ENCODE measurements around the gene CBY2. TPM values are rescaled to one million over a fixed set of nuclear protein-coding genes. Genes with fewer than 3 reads are reported as not detected.
"Not testable (repeated sequence)": the region's sequence is repeated elsewhere in the genome, so short reads cannot be mapped to it uniquely, and the experiment has no call there.

CBY2 gene
- total RNA-seq (not detected), polyA plus RNA-seq (not detected)
- long read RNA-seq, donor 1 = 0 reads
- long read RNA-seq, donor 2 = 0 reads

DNA sequence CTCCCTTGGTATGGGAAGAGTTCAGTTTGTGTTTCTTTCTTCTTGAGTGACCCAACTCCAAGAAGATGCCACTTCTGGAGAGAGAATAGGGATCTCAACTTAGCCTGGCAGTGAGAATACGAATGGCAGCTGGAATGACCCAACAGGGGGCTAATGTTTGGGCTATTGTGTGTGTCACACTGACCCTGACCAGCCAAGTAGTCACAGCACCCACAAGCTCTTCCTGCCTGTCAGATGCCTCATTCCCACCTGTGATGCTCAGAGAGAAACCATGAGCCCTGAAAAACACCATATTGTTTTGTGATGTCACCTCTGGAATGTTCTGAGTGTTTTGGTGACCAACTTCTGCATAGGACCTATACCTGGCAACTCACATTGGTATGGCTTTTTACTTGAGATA is at the start of gene CBY2:
Gene CBY2, plus strand, starts transcription at position 233 of the 400 bp plus-strand sequence. Its CDS starts 71 bp downstream, at position 304.
- H3K27ac ChIP-seq = no peak within 1 kb of the TSS
- 72 to 92% (median 82%) methylated on average over 1 of the region's 1 CpG for WGBS, 3 donors
- peaks cover 0 to 2% (median 0%) of the 10 kb centered on the region in 3 donors for H3K27me3 ChIP-seq (ENCODE audit: insufficient read depth in 3 of 3, low read length in 2 of 3)
- H3K4me1 ChIP-seq = no peaks in the 10 kb centered on the region
- intact Hi-C loops (cut with DNase I) = no loop called here
- DNase-seq (no peak), ATAC-seq (no peak)
- no peak for TF ChIP-seq CTCF (IDR thresholded peaks at IDR 0.05)
- no peaks in the 10 kb centered on the region for H3K36me3 ChIP-seq (ENCODE audit: insufficient read depth in 1 of 2, low read depth in 1 of 2)
- no peaks in the 10 kb centered on the region for H3K9me3 ChIP-seq
- no peak within 1 kb of the TSS for H3K4me3 ChIP-seq

DNA sequence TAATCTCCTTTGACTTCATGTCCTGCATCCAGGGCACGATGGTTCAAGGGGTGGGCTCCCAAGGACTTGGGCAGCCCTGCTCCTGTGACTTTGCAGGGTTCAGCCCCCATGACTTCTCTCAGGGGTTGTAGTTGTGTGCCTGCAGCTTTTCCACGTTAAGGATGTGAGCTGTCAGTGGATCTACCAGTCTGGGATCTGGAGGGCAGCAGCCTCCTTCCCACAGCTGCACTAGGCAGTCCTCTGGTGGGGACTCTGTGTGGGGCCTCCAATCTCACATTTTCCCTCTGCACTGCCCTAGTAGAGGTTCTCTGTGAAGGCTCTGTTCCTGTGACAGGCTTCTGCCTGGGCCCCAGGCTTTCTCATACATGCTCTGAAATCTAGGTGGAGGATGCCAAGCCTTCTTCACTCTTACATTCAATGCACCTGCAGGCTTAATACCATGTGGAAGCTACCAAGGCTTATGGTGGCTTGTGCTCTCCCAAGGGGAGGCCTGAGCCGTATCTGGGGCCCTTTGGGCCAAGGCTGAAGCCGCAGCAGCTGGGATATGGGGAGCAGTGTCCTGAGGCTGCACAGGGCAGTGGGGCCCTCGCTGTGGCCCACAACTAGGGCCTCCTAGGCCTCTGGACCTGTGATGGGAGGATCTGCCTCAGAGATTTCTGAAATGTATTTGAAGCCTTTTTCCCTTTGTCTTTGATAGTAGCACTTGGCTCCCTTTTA is 47.3 kb upstream of the CBY2 start:
- H3K9me3 ChIP-seq = no peaks in the 10 kb centered on the region
- ATAC-seq (no peak), DNase-seq (no peak)
- no peak overlapping the region for H3K4me3 ChIP-seq
- no peak for TF ChIP-seq CTCF (IDR thresholded peaks at IDR 0.05)
- H3K27me3 ChIP-seq (ENCODE audit: insufficient read depth in 3 of 3, low read length in 2 of 3) = no peaks in the 10 kb centered on the region
- no peaks in the 10 kb centered on the region for H3K36me3 ChIP-seq (ENCODE audit: insufficient read depth in 1 of 2, low read depth in 1 of 2)
- no peaks in the 10 kb centered on the region for H3K4me1 ChIP-seq
- intact Hi-C loops (cut with DNase I) = no loop called here
- WGBS, 3 donors = 78% methylated on average over 5 of the region's 5 CpGs
- no peak overlapping the region for H3K27ac ChIP-seq

DNA sequence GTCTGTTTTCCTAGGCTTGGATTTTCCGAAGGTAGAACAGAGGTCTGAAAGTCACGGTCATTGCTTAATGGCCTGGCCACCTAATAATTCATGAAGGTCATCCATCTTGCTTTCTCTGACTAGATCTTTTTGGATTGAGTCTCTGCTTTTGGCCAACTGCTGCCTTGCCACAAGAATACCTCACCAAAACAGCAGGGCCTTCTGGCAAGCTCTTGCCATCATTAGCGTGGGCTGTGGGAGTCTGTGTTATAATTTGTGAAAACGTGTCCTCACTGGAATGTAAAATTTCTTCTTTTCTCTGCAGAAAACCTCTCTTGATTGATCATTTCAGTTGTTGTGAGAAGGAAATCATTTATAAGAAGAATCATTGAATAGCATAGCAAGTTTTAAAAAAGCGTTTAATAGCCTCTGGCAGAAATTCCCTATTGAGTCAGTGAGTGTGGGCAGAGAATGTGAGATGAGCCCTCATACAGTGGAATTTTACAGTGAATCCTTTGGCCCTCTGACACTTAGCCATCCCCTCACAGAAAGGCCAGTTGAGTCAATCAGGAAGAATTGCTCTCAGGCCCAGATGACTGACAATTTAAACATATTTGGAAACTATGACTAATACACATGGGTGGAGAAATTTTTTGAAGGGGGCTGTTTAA is 43.4 kb upstream of the CBY2 start:
- no peaks in the 10 kb centered on the region for H3K4me1 ChIP-seq
- no peaks in the 10 kb centered on the region for H3K27me3 ChIP-seq (ENCODE audit: insufficient read depth in 3 of 3, low read length in 2 of 3)
- WGBS, 3 donors = 63 to 80% (median 65%) methylated on average over 5 of the region's 5 CpGs
- no peaks in the 10 kb centered on the region for H3K36me3 ChIP-seq (ENCODE audit: insufficient read depth in 1 of 2, low read depth in 1 of 2)
- H3K27ac ChIP-seq = no peak overlapping the region
- no peak for TF ChIP-seq CTCF (IDR thresholded peaks at IDR 0.05)
- H3K4me3 ChIP-seq = no peak overlapping the region
- intact Hi-C loops (cut with DNase I) = no loop called here
- no peak for DNase-seq
- ATAC-seq = no peak
- no peaks in the 10 kb centered on the region for H3K9me3 ChIP-seq

DNA sequence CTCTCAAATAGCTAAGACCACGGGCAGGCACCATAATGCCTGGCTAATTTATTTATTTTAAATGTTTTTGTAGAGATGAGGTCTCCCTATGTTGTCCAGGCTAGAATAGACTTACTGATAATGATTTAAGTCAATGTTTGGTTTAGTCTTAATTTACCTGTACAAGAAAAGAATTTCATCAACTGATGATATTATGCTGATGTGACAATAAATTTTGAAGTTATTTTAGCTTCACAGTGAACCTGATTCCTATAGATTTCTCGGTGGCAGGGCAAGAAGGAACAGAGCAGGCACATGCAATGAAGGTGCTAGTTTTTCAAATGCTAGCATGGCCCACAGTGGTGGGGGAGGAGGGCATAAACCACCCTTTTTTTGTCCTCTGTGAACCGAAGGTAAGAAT is 42.6 kb upstream of the CBY2 start:
- Histone ChIP-seq H3K4me3 (no peak overlapping the region), H3K36me3 (ENCODE audit: insufficient read depth in 1 of 2, low read depth in 1 of 2) (no peaks in the 10 kb centered on the region), H3K4me1 (no peaks in the 10 kb centered on the region), H3K27me3 (ENCODE audit: insufficient read depth in 3 of 3, low read length in 2 of 3) (no peaks in the 10 kb centered on the region), H3K27ac (no peak overlapping the region), H3K9me3 (no peaks in the 10 kb centered on the region)
- intact Hi-C loops (cut with DNase I) = no loop called here
- 72 to 78% (median 78%) methylated on average over 3 of the region's 3 CpGs for WGBS, 3 donors
- DNase-seq (no peak), ATAC-seq (no peak)
- no peak for TF ChIP-seq CTCF (IDR thresholded peaks at IDR 0.05)

DNA sequence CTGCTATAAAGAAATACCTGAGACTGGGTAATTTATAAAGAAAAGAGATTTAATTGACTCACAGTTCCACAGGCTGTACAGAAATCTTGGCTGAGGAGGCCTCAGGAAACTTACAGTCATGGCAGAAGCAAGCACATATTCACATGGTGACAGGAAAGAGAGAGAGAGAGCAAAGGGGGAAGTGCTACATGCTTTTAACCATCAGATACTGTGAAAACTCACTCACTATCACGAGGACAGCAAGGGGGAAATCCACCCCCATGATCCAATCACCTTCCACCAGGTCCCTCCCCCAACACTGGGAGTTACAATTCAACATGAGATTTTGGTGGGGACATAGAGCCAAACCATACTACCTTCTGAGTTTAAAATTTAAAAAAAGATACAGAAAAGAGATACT is 41.7 kb upstream of the CBY2 start:
- H3K36me3 ChIP-seq (ENCODE audit: insufficient read depth in 1 of 2, low read depth in 1 of 2); H3K4me3 ChIP-seq; H3K27ac ChIP-seq; H3K9me3 ChIP-seq; intact Hi-C loops (cut with DNase I); ATAC-seq; H3K27me3 ChIP-seq (ENCODE audit: insufficient read depth in 3 of 3, low read length in 2 of 3); H3K4me1 ChIP-seq; DNase-seq: not testable (repeated sequence)
- WGBS, 3 donors = 21 to 37% (median 33%) methylated on average over 1 of the region's 1 CpG

Data from psoas muscle (tissue), 8 donors.